PC-3 (cell line): Measurements from ENCODE around the gene SHROOM3. TPM values are rescaled to one million over a fixed set of nuclear protein-coding genes. Genes with fewer than 3 reads are reported as not detected.

Source experiments
- ATAC-seq: fragments of 200-7000 bp; cut with Tn5 transposase; 2 replicates; pipeline ENCODE4 v1.9.1; 2020; ENCODE audit warnings: mild to moderate bottlenecking, moderate library complexity
- BruUV-seq: library from RNA; stranded (reverse); fragments of 400-500 nt; replicated peaks from 2 replicates; lab custom pipeline; 2021; lab: Mats Ljungman, UMichigan
- CTCF ChIA-PET: fragments of 300-600 bp; sonication (Branson Sonifier 250); formaldehyde crosslinking; loops from one replicate; lab custom pipeline; 2022; ENCODE audit warnings: antibody characterized with exemption; lab: Charles Lee
- POLR2A ChIA-PET: fragments of 300-600 bp; sonication (Branson Sonifier 250); formaldehyde crosslinking; loops from one replicate; lab custom pipeline; 2022; ENCODE audit warnings: antibody characterized with exemption; ENCODE audit not compliant: unreplicated experiment; lab: Charles Lee
- DNase-seq: peaks from one replicate; pipeline ENCODE4 v3.0.0-alpha.2; 2015
- H2AFZ ChIP-seq: fragments of 300-600 bp; sonication (generic); 2 replicates; pipeline ENCODE4 v1.6.0; 2016; ENCODE audit warnings: antibody characterized with exemption, low read length
- H3F3A ChIP-seq: fragments of 300-600 bp; sonication (generic); one replicate; pipeline ENCODE4 v1.6.0; 2017; ENCODE audit warnings: antibody characterized with exemption, low read length, control low read depth, mild to moderate bottlenecking; ENCODE audit not compliant: unreplicated experiment
- H3K27ac ChIP-seq: fragments of 300-600 bp; sonication (generic); 2 replicates; pipeline ENCODE4 v1.5.1; 2016; ENCODE audit warnings: mild to moderate bottlenecking, low read length
- H3K27me3 ChIP-seq: fragments of 300-600 bp; sonication (generic); 2 replicates; pipeline ENCODE4 v1.6.1; 2016; ENCODE audit warnings: low read length, mixed read lengths
- H3K36me3 ChIP-seq: fragments of 300-600 bp; sonication (generic); 2 replicates; pipeline ENCODE4 v1.6.1; 2016; ENCODE audit warnings: low read depth, mixed run types, low read length, mixed read lengths
- H3K4me1 ChIP-seq: fragments of 300-600 bp; sonication (generic); 2 replicates; pipeline ENCODE4 v1.5.1; 2016; ENCODE audit warnings: low read length; ENCODE audit not compliant: insufficient read depth
- H3K4me2 ChIP-seq: fragments of 300-600 bp; sonication (generic); 2 replicates; pipeline ENCODE4 v1.6.0; 2016; ENCODE audit warnings: low read length
- H3K4me3 ChIP-seq: fragments of 300-600 bp; sonication (generic); 2 replicates; pipeline ENCODE4 v1.5.1; 2016; ENCODE audit warnings: mild to moderate bottlenecking, low read length, mixed read lengths
- H3K79me2 ChIP-seq: fragments of 300-600 bp; sonication (generic); 2 replicates; pipeline ENCODE4 v1.6.1; 2017; ENCODE audit warnings: low read length, mixed read lengths
- H3K9ac ChIP-seq: fragments of 300-600 bp; sonication (generic); 2 replicates; pipeline ENCODE4 v1.6.0; 2016; ENCODE audit warnings: mild to moderate bottlenecking, low read length
- H3K9me2 ChIP-seq: fragments of 300-600 bp; sonication (generic); replicated peaks from 2 replicates; pipeline ENCODE4 v1.6.1; 2016; ENCODE audit warnings: mixed run types, low read length, mixed read lengths
- H3K9me3 ChIP-seq: fragments of 300-600 bp; sonication (generic); 2 replicates; pipeline ENCODE4 v1.6.1; 2016; ENCODE audit warnings: low read length, mixed read lengths
- H4K20me1 ChIP-seq: fragments of 300-600 bp; sonication (generic); 2 replicates; pipeline ENCODE4 v1.6.1; 2016; ENCODE audit warnings: low read length, mixed read lengths
- EZH2 ChIP-seq: fragments of 300-600 bp; sonication (generic); IDR thresholded peaks from one replicate; pipeline ENCODE4 v1.6.1; 2017; ENCODE audit warnings: antibody characterized with exemption, mild to moderate bottlenecking, low read length; ENCODE audit not compliant: unreplicated experiment
- EZH2phosphoT487 ChIP-seq: fragments of 300-600 bp; sonication (generic); IDR thresholded peaks from 2 replicates; pipeline ENCODE4 v1.6.1; 2018; ENCODE audit warnings: mild to moderate bottlenecking, antibody characterized with exemption, low read length, borderline replicate concordance
- intact Hi-C: fragments of 100-400 bp; cut with micrococcal nuclease; formaldehyde crosslinking; loops from 2 replicates; pipeline ENCODE4 v1.9.0; 2023
- total RNA-seq: library from RNA; depleted of rRNA; stranded (reverse); fragments of >200 nt; gene quantifications from 2 replicates; pipeline ENCODE4 v1.2.3, GENCODE V29; 2014
- TF ChIP-seq, protein P1 (sequence below): fragments of 300-600 bp; sonication (generic); conservative IDR thresholded peaks from 2 replicates; pipeline ENCODE4 v1.5.1; 2017; ENCODE audit warnings: antibody characterized with exemption, low read depth, mild to moderate bottlenecking, low read length

Gene SHROOM3
- total RNA-seq, 1 experiment from 2014 or later: 27.8 TPM

DNA sequence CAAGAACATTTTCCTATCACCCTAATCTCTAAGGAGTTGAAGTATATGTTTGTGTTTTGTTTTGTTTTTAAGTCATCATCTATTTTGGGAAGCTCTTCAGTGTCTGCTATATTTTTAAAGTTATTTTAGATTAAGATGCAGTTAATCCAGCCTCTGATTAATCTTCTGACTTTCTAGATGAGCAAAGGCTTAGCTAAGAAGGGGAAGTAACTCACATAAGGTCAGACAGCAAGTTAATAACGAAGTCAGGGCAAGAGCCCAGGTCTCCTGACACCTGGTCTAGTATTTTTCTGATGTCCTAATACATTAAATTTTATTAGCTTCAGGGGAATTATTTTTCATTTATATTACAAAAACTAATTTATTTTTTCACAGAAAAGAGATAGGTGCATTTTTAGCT, 294.4 kb downstream of the SHROOM3 start:
- Histone ChIP-seq H3K27ac (no peak overlapping the region), H3K9me3 (no peaks in the 10 kb centered on the region), H3K4me1 (peaks cover 23% of the 10 kb centered on the region), H3F3A (no peaks in the 10 kb centered on the region), H3K4me3 (no peak overlapping the region), H2AFZ (no peak overlapping the region), H3K9ac (no peak overlapping the region), H3K79me2 (peaks cover 16% of the 10 kb centered on the region), H4K20me1 (no peaks in the 10 kb centered on the region), H3K27me3 (no peaks in the 10 kb centered on the region), H3K9me2 (no peaks in the 10 kb centered on the region), H3K36me3 (no peaks in the 10 kb centered on the region), H3K4me2 (no peak overlapping the region)
- ChIA-PET CTCF (no interaction called here), POLR2A (interaction anchor here (0.6 kb wide), 1 partner anchor 63 kb away, joined by 3 read pairs; no protein-coding TSS in a partner anchor)
- ATAC-seq (no peak), DNase-seq (no peak)
- no TSS peak for BruUV-seq
- intact Hi-C loops: no loop called here
- TF ChIP-seq EZH2phosphoT487 (no peak), EZH2 (no peak)
- TF ChIP-seq, protein P1, sequence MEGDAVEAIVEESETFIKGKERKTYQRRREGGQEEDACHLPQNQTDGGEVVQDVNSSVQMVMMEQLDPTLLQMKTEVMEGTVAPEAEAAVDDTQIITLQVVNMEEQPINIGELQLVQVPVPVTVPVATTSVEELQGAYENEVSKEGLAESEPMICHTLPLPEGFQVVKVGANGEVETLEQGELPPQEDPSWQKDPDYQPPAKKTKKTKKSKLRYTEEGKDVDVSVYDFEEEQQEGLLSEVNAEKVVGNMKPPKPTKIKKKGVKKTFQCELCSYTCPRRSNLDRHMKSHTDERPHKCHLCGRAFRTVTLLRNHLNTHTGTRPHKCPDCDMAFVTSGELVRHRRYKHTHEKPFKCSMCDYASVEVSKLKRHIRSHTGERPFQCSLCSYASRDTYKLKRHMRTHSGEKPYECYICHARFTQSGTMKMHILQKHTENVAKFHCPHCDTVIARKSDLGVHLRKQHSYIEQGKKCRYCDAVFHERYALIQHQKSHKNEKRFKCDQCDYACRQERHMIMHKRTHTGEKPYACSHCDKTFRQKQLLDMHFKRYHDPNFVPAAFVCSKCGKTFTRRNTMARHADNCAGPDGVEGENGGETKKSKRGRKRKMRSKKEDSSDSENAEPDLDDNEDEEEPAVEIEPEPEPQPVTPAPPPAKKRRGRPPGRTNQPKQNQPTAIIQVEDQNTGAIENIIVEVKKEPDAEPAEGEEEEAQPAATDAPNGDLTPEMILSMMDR: no peak

DNA sequence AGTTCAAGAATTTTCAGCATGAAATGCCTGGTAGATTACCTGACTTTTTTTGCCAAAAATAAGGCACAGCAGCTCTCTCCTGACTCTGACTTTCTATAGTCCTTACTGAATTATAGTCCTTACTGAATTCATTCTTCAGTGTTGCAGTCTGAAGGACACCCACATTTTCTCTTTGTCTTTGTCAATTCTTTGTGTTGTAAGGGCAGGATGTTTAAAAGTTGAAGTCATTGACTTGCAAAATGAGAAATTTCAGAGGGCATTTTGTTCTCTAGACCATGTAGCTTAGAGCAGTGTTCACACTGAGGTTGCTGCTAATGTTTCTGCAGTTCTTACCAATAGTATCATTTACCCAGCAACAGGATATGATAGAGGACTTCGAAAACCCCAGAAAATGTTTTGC, 295.0 kb downstream of the SHROOM3 start:
- ATAC-seq (no peak), DNase-seq (no peak)
- H3K4me3 ChIP-seq: no peak overlapping the region
- no TSS peak for BruUV-seq
- H4K20me1 ChIP-seq: no peaks in the 10 kb centered on the region
- intact Hi-C loops: loop anchor here (5.0 kb wide), 1 partner anchor 38 kb away; no protein-coding TSS in a partner anchor
- H3K79me2 ChIP-seq: peaks cover 13% of the 10 kb centered on the region
- no peak overlapping the region for H3K27ac ChIP-seq
- H3K9me2 ChIP-seq: no peaks in the 10 kb centered on the region
- CTCF ChIA-PET: no interaction called here
- no peak overlapping the region for H3K4me2 ChIP-seq
- H3F3A ChIP-seq: no peaks in the 10 kb centered on the region
- no peak overlapping the region for H2AFZ ChIP-seq
- peaks cover 18% of the 10 kb centered on the region for H3K4me1 ChIP-seq
- H3K36me3 ChIP-seq: no peaks in the 10 kb centered on the region
- H3K9me3 ChIP-seq: no peaks in the 10 kb centered on the region
- TF ChIP-seq EZH2: no peak
- TF ChIP-seq, protein P1: no peak
- no peak for TF ChIP-seq EZH2phosphoT487
- POLR2A ChIA-PET: interaction anchor here (0.6 kb wide), 1 partner anchor 64 kb away, joined by 3 read pairs; no protein-coding TSS in a partner anchor
- H3K27me3 ChIP-seq: no peaks in the 10 kb centered on the region
- no peak overlapping the region for H3K9ac ChIP-seq

DNA sequence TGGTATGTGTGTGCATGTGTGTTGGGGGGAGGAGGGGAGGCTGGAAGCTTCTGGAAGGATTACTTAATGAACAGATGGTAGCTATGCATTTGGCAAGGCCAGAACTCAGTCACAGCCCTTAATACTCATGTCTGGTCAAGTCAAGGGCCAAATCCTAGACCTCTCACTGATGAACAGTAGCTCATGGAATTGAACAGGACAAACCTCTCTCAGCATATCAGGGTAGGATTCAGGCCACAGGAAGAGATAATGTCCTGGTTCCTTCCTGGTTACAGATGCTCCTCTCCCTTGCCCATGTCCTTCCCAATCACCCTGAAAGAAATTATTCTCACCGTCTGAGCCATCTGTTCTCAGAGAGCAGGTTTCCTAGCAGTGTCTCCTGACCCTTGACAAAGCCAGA, 297.2 kb downstream of the SHROOM3 start:
- CTCF ChIA-PET: no interaction called here
- Histone ChIP-seq H3K9me3 (no peaks in the 10 kb centered on the region), H3K36me3 (no peaks in the 10 kb centered on the region), H2AFZ (no peak overlapping the region), H3K4me1 (peaks cover 6% of the 10 kb centered on the region; the same call in 1 of the 2 replicates), H3K4me3 (no peak overlapping the region), H3F3A (no peaks in the 10 kb centered on the region), H3K79me2 (peaks cover 2% of the 10 kb centered on the region; the same call in 1 of the 2 replicates), H4K20me1 (no peaks in the 10 kb centered on the region), H3K9me2 (no peaks in the 10 kb centered on the region), H3K9ac (no peak overlapping the region), H3K27ac (no peak overlapping the region), H3K27me3 (no peaks in the 10 kb centered on the region), H3K4me2 (no peak overlapping the region)
- DNase-seq: no peak
- intact Hi-C loops: loop anchor here (5.0 kb wide), 1 partner anchor 40 kb away; no protein-coding TSS in a partner anchor
- ATAC-seq: no peak
- TF ChIP-seq EZH2phosphoT487: no peak
- BruUV-seq: no TSS peak
- POLR2A ChIA-PET: no interaction called here
